Left kidney (tissue), 2 donors: ENCODE results near the gene MYRF. TPM values are rescaled to one million over a fixed set of nuclear protein-coding genes. Genes with fewer than 3 reads are reported as not detected.

Source experiments
- DNase-seq: peaks from one replicate; pipeline ENCODE4 v3.0.0-alpha.2; 2013
- polyA plus RNA-seq: library from polyadenylated mRNA; unstranded; fragments of 120-200 nt; gene quantifications from one replicate; pipeline ENCODE4 v1.2.1, GENCODE V29; 2013; ENCODE audit not compliant: insufficient read length

The MYRF gene
- polyA plus RNA-seq, 1 donor, result 23.1 TPM

GRCh38 chr11:61760946-61761345 is 8.5 kb downstream of the MYRF start:
- DNase-seq, result no peak

DNA sequence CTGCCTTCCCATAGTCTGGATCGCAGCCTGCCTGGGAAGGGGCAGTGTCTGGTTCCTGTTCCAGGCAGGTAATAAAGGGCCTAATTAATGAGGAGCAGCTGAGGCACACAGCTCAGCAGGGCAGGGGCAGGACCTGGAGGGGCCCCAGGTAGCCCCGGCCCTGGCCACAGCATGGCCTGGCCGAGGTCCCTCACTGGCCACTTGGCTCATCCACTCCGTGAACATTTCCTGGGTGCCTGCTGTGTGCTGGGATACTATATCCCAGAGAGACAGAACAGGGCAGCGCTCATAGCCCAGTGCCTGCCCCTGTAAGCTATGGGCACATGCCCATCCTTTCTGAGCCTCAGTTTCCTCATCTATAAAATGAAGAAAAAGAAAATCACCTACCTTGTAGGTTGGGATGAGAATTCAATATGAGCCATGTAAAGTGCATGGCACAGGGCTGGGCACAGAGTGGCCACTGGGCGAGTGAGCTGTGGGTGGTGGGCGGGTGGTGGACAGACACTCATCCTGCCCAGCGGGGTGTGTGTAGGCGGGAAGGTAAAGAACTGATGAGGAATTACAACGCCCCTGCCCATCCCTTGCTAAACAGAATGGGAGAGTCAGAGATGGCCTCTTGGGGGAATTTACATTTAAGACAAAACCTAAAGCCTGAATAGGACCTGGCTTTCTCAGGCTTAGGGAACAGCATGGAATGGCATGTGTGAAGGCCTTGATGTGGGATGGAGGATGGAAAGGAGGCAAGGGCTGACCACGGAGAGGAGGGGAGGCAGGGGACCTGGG is 9.2 kb downstream of the MYRF start:
- DNase-seq, result no peak

DNA sequence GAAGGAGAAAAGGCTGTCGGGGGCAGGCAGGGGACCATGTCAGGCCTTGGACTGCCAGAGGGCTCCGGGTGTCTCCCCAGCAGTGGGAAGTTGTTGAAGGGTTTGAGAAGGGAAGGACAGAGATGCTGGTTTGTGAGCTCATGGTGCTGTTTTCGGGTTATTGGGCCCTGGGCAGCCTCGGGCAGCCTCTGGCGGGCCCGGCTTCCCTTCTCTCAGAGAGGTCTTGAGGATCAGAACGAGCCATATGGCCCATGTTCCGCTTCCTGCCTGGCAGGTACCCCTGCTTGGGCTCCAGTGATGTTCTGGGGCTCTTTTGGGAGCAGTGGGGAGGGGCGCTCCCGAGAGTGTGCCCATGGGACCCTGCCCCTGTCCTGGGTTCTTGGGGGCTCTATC is 9.8 kb downstream of the MYRF start:
- DNase-seq, result no peak

DNA sequence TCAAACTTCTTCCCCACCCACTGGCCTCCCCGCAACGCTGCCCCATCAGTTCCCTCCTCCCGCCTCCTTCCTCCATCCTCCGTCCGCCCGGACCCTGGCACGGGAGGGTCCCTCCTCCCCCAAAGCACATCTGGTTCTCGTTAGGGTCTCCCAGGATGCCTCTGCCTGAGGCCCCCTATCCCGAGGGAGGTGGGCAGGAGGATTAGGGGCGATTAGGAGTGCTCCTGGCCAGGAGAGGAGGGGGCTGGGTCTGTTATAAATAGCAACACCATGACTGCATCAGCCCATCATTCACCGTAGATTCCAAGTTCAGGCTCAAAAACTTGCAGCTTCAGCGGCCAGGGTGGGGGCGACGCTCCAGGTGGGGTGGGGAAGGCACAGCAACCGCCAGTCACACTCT is 10.4 kb downstream of the MYRF start:
- no peak for DNase-seq

GRCh38 chr11:61763930-61764605 is 11.6 kb downstream of the MYRF start:
- no peak for DNase-seq

- DNase-seq, result no peak
These were observed 12.3 kb downstream of the MYRF start for GRCh38 chr11:61764606-61765260.

DNA sequence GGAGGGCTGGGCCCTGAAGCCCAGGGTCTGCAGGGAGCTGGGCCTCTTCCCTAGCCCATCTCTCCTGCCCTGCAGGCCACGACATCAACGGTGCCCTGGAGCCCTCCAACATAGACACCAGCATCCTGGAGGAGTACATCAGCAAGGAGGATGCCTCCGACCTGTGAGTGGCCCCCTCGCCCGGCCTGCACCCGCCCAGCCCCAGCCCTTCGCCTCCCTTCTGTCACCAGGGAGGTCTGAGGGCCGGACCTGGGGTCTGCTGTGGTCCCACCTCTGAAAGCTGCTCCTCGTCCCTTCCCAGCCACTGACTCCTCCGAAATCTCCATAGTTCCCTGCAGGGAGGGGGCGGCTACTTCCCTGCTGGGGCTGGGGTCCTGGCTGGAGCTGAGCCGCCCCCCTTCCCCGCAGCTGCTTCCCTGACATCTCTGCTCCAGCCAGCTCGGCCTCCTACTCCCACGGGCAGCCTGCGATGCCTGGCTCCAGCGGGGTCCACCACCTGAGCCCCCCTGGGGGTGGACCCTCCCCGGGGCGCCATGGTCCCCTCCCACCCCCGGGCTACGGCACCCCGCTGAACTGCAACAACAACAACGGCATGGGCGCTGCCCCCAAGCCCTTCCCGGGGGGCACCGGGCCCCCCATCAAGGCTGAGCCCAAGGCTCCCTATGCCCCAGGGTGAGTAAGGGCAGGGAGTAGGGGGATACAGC is 13.3 kb downstream of the MYRF start:
- DNase-seq, result no peak

DNA sequence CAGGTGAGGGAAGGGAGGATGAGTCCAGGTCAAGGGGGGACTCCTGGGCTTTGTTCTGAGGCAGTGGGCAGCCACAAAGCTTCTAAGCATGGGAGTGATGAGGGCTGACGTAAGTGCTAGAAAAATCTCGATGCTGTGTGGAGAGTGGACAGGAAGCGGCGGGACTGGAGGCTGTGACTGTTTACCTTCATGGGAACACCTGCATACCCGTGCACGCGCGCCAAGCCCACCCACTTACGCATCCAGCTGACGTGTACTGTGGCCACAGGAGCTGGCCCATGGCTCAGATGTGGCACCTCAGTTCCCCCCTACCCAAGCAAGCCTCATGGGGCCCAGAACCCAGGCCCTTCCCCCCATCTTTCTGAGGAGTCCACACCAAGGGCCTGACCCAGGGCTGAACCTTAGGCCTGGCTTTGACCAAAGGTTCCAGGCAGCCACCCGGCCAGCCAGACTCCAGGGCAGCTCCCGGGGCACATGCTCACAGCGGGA is 14.0 kb downstream of the MYRF start:
- DNase-seq, result no peak

DNA sequence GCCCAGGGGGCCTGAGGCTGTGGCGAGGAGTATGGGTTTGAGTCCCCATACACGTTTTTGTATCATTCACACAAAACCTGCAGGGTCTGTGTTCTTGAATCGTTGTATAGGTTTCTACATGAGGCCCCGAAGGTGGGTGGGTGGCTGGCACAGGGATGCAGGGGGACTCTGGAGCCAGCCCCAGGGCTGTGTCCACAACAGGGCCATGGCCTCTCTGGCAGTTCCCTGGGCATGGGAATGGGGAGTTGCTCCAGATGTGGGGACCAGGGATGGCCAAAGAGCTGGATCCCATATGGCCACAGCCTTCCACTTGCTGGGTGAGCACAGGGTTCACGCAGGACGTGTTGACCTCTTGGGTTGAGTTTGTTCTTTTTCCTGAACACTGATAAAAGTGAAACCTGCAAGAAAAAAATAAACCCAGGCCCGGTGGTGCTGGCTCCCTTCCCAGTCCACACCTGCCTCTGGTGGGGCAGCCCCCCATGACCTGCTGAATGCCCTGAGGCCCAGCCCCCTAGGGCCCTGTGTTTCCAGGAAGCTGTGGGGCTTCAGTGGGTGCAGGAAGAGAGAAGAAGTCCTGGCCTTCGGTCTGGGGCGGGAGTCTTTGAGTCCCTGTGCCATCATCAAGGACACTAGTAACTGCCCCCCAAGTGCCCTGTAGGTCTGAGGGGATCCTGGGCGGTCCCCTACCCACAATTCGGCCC is 16.1 kb downstream of the MYRF start:
- DNase-seq, result no peak

GRCh38 chr11:61769169-61769920 is 16.9 kb downstream of the MYRF start:
- no peak for DNase-seq

GRCh38 chr11:61769946-61770683 is 17.7 kb downstream of the MYRF start:
- DNase-seq, result no peak

DNA sequence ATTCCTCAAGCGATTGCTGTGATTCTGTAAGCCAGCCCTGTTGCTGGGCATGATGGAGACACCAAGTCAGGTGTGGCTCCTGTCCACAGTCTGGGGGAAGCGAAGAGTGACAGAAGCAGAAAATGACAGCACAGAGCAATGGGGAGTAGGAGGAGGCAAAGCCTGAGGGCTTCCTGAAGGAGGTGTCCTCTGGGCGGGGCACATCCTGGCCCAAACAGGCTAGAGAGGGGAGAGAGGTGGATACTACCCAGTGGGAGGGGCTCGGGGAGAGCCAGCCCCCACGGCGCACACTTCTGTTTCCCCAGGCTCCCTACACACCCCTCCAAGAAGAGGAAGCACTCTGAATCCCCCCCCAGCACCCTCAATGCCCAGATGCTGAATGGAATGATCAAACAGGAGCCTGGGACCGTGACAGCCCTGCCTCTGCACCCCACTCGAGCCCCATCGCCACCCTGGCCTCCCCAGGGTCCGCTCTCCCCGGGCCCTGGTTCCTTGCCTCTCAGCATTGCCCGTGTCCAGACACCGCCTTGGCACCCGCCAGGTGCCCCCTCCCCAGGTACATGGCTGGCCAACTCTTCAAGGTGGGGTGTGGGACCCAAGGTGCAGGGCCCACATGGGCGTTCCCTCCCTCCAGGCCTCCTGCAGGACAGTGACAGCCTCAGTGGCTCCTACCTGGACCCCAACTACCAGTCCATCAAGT is 18.9 kb downstream of the MYRF start:
- DNase-seq, result no peak

- DNase-seq, result peak; percentile 73
These were observed 19.6 kb downstream of the MYRF start for GRCh38 chr11:61771985-61772455.

DNA sequence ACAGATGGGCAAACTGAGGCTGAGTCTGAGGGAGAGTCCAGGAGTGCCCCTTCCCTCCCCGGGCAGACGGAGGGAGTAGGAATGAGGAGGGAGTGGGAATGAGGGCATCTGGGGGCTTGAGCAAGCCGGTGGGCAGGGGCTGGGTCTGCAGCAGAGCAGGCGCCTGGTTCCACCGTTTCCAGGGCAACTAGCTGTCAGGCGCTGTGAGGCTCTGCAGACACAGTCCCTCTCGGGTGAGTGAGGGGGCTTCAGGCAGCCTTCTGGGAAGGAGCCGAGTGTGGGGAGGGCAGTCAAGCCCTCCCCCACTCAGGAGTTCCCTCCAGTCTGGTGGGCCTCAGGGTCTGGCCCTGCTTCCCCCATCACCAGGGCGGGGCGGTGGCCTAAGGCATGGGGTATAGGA is 20.9 kb downstream of the MYRF start:
- DNase-seq, result no peak

DNA sequence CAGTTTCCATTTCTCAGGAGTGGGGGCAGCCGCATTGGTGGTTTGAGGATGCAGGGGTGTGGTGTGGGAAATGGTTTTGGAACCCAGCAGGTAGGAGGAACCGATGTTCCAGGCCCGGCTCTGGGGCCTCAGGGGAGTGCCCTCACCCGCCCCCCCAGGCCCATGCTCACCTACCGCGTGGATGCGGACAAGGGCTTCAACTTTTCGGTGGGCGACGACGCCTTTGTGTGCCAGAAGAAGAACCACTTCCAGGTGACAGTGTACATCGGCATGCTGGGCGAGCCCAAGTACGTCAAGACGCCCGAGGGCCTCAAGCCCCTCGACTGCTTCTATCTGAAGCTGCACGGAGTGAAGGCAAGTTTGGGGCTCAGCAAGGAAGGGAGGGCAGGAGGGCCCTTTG is 21.4 kb downstream of the MYRF start:
- DNase-seq, result no peak

- DNase-seq, result no peak
These were observed 22.0 kb downstream of the MYRF start for GRCh38 chr11:61774411-61774810.

GRCh38 chr11:61775106-61775505 is 22.7 kb downstream of the MYRF start:
- DNase-seq, result no peak

DNA sequence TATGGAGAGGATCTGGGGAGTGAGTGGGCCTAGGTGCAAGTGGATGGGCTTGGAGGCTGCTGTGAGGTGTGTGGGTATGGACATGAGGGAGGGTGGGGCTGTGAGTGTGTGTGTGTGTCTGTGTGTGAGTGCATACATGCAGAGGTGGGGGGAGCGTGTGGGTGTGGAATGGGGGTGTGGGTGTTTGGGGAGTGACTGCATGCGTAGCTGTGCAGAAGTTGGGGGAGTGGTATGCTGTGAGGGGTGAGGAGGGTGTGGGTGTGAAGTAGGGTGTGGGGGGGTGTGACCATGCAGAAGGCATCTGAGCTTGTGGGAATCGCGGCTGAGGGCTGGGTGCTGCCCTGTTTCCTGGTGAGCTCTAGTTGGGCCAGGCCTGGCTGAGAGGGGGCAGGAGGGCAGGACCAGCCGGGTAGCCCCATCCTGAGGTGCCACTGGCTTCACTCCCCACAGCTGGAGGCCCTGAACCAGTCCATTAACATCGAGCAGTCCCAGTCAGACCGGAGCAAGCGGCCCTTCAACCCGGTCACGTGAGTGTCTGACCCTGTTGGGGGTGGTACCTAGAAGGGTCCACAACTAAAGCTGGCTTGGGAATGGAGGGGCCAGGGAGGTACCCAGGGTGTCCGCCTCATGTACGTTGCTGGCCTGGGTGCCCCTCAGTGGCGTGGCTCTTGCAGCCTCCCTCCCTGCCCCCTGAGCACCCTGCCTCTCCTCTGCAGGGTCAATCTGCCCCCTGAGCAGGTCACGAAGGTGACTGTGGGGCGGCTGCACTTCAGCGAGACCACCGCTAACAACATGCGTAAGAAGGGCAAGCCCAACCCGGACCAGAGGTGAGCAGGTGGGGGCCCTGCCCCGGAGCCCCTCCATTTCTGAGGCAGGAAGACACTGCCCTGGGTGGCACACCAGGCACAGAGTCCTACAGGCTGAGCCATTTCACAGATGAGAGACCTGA is 23.4 kb downstream of the MYRF start:
- DNase-seq, result no peak
